HG02759 (cell line): ENCODE measurements around the gene GAPDHS.

Source experiments
- ATAC-seq: cut with Tn5 transposase; IDR thresholded peaks from one replicate; pipeline ENCODE4 v1.9.1; 2021; ENCODE audit warnings: mild to moderate bottlenecking, moderate library complexity; ENCODE audit not compliant: unreplicated experiment

Gene GAPDHS

DNA sequence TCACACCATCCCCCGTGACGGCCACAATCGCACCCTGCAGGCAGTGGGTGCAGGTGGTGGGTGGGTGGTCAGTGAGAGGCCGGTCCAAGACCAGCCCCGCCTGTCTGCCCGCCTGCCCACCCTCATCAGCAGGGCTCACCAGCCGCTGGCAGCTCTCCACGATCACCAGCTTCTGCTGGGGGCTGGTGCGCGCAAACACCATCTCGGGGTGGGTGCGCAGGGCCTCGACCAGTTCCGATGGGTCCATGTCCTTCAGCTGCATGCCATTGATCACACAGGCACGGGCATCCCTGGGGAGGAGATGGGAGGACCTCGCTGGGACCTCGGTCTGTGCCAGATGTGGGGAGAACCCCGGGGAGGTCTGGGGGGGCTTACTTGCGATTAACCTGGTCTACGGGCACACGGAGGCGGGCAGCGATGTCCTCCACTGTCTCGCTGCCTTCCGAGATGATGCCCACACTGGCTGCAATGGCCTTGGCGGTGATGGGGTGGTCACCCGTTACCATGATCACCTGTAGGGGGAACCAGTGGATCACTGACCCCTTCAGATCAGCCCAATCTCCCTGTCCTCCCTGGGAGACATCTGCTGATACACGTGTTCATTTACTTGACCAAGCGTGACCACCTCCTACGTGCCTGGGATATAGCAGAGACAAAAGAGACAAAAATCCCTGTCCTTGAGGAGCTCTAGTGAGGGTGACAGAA is 22.2 kb downstream of the GAPDHS start:
- ATAC-seq = no peak

GRCh38 chr19:35556025-35556590 is 22.9 kb downstream of the GAPDHS start:
- ATAC-seq = no peak

GRCh38 chr19:35556846-35557538 is 23.7 kb downstream of the GAPDHS start:
- ATAC-seq = no peak

- ATAC-seq = no peak
These were observed 24.5 kb downstream of the GAPDHS start for GRCh38 chr19:35557539-35558399.

DNA sequence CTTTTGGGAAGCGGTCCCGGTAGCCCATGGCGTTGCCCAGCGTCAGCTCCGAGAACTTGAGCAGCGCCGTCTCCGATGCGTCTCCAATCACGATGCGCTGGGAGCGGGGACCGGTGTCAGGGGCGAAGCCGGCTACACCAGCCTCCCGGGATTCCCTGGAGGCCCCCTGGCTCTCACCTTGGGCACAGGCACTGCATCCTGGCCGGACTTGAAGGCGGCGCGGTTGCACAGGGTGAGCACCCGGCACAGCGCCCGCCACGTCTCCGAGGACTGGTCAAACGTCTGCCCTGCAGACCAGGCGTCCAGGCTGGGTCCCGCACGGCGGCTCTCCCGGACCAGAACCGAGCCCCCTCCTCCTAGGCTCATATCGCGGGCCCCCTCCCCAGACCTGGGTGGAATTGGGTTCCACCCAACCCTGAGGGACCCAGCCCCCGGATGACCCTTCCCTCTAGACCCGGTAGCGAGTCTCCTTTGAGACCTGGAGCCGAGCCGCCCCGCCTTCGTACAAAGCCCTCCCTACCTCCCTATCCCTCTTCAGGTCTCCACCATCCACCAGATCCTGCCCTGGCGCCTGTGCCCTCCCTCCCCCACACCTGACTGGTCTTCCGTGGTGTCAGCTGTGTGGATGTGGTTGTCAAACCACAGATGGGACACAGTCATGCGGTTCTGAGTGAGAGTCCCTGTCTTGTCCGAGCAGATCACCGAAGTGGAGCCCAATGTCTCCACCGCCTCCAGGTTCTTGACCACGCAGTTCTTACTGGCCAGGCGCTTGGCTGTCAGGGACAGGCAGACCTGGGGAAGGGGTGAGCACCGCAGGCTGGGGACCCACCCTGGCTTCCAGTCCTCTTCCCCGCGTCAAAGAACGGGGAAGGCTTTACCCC is 25.4 kb downstream of the GAPDHS start:
- no peak for ATAC-seq

- peak; percentile 72 for ATAC-seq
These were observed 26.0 kb downstream of the GAPDHS start for GRCh38 chr19:35559281-35559659.

DNA sequence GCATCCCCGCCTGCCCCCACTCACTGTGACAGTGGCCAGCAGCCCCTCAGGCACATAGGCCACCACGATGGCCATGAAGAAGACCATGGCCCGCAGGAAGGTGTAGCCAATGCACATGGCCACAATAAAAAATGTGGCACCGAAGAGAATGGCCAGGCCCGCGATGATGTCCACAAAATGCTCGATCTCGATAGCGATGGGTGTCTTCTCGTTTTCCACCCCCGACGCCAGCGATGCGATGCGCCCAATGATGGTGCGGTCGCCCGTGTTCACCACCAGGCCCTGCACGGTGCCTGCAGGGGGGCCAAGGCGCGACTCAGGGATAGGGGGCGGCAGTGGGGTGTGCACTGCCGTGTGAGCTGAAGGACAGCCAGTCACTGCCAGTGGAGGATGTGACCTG is 26.5 kb downstream of the GAPDHS start:
- ATAC-seq = no peak

GRCh38 chr19:35560271-35560670 is 27.0 kb downstream of the GAPDHS start:
- ATAC-seq = no peak

DNA sequence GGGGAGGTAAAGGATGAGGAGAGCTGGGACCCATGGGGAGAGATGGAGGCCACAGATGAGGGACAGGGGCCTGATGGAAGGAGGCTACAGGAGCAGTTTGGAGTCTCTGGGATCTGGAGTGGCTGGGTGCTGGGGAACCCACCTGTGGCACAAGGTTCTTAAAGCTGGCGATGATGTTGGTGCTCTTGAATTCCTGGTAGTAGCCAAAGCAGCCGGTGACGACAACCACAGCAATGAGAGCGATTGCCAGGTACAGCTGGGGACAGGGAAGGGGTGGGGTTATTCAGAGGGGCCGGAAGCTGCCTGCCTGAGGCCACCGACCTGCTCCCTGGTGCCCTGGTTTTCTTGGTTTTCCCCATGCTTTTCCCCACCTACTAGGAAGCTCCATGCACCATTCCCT is 27.4 kb downstream of the GAPDHS start:
- ATAC-seq = no peak

DNA sequence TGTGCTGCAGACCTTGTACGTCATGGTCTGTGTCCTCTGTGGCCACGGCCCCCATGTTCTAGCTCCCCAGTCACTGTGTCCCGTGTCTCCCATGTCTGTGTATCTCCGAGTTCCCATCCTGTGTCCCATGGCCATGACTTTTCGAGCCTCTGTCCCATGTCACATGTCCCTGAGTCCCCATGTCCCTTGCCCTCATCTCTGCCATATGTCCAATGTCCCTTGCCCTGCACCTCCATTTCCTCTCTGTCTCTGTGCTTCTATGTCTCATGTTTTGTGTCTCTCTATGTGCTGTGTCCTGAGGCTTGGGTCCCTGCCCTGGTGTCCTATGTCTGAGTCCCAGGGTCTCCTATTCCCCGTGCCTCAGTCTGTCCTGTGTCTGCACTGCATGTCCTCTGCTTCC is 28.2 kb downstream of the GAPDHS start:
- ATAC-seq = no peak

DNA sequence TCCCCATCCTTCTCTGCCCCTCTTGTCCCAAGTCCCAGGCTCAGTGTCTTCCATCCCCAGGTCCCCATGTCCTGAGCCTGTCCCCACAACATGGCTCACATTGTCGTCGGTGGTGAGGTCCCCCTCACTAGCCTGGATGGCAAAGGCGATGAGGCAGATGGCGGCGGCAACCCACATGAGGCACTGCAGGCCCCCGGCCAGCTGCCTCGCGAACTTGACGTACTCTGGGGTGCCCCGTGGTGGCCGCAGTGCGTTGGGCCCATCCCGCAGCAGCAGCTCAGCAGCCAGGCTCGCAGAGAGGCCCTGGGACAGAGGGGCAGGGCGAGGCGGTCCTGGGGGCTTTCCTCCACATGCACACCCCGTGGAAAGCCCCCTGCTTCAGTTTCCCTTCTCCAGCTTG is 29.1 kb downstream of the GAPDHS start:
- no peak for ATAC-seq

GRCh38 chr19:35562776-35563175 is 29.5 kb downstream of the GAPDHS start:
- ATAC-seq = no peak

DNA sequence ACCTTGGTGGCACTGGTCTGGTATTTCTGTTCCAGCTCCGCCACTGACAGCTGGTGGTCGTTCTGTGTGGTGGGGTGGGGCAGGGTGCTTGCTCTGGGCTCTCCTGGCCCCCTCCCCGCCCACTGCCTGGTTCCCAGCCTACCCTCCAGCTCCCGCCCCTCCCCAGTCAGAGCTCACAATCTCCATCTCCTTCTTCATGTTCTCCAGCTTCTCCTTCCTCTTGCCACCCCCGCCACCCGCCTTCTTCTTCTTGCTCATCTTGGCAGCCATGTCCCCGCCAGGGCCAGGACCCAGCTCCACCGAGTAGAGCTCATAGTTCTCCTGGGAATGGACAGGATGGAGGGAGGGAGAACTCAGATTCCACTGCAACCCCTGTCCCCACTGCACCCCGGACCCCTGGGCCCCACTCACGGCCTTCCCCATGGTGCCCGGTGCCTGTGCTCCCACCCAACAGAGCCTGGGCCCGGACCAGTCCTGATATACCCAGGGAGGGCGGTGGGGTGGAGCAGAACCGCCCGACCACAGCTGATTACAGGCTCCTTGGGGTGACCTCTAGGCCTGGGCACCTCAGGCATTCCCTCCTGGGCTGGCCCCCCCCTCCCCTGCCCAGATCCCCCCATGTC is 30.1 kb downstream of the GAPDHS start, which contains the start of gene ATP4A:
ATP4A (minus strand) TSS at position 452 of the 623 bp plus-strand sequence; CDS start at position 423, 29 bp downstream.
- no peak for ATAC-seq

DNA sequence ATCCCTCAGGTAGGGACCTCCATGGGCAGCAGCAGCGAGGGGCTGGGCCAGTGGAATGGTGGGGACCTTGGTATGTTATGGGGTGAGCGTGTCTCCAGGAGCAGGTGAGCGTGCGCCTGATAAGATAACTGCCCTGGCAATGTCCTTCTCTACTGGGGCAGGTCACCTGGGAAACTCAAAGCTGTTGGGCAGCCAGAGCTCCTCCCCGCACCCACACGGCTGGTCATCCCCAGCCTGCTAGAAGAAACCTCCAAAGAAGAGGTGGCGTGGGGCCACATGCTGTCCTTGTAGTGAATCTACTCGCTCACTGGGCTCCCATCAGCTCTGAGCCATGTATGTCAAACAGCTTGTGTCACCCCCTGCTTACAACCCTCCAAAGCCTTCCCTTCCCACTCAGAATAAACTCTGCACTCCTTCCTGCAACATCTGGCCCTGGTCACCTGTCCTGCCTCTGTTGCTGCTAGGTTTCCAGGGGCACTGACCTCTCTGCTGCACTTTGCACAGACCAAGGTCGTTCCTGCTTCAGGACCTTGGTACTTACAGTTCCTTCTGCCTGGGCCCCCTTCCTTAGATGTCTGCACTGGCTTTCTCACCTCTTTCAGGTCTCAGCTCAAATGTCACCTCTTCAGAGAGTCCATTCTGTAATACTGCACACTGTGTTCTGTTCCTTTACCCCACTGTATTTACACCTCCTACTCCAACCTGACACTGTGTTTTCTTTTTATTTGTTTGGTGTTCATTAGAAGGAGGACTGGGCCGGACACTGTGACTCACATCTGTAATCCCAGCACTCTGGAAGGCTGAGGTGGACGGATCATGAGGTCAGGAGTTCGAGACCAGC is 32.0 kb downstream of the GAPDHS start:
- no peak for ATAC-seq

- ATAC-seq = no peak
These were observed 33.5 kb downstream of the GAPDHS start for GRCh38 chr19:35566738-35567137.

DNA sequence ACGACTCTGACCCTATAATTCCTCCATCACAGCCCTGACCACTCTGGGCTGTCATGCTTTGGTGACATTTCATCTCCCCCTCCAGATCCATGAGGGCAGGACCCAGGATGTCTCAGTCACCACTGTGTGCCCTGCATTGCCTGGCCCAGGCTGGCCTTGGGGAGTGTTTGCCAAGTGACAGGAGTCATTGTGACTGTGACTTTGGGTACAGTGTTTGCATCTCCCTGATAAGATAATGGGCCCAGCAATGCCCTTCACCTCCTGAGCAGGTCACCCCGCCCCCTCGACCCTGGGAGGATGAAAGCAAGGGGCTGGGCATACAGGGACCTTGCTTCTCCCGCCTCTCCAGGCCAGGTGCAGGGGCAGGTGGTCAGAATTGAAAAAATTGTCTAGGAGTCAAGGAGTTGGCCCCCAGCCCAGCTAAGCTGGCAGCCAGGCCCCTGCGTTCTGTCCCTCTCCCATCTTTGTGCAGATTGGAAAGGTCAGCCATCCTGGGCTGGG is 36.1 kb downstream of the GAPDHS start:
- ATAC-seq = no peak

- ATAC-seq = no peak
These were observed 38.2 kb downstream of the GAPDHS start for GRCh38 chr19:35571406-35571965.

DNA sequence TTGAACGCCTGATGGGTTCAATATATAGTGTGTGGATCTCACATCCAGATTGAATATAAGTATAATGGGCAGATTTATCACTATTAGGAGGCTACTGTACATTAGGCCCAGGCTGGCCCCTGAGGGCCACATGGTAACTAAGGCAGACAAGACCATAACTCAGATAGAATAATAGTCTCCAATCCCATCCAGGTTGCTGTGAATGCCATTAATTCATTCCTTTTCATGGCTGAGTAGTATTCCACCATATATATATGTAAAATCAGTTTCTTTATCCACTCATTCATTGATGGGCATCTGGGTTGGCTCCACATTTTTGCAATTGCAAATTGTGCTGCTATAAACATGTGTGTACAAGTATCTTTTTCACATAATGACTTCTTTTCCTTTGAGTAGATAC is 44.7 kb downstream of the GAPDHS start:
- ATAC-seq = no peak
